Left renal cortex interstitium (tissue), 4 donors: ENCODE results near the gene PPP3CA. TPM values are rescaled to one million over a fixed set of nuclear protein-coding genes. Genes with fewer than 3 reads are reported as not detected.

Experiments used
- DNase-seq, 4 donors: peaks; one replicate each; pipeline ENCODE4 v3.0.0-alpha.2; 2013; ENCODE audit warnings: low read depth in 4 of 4, low spot score in 2 of 4, missing footprints in 1 of 4
- polyA plus RNA-seq, 4 donors: library from polyadenylated mRNA; unstranded; fragments of 120-200 nt; gene quantifications; one replicate each; pipeline ENCODE4 v1.2.1, GENCODE V29; 2013; ENCODE audit not compliant: insufficient read length in 4 of 4

PPP3CA gene
- polyA plus RNA-seq, 4 donors, result 38.4 to 47.5 (median 41.0) TPM

- DNase-seq, result no peak
These were observed 125.0 kb downstream of the PPP3CA start for GRCh38 chr4:101222156-101222845.

GRCh38 chr4:101221294-101221693 lies 126.0 kb downstream of the PPP3CA start:
- DNase-seq, result no peak

- DNase-seq, result no peak
These were observed 128.4 kb downstream of the PPP3CA start for GRCh38 chr4:101218894-101219293.

GRCh38 chr4:101218346-101218745 lies 129.0 kb downstream of the PPP3CA start:
- no peak for DNase-seq

GRCh38 chr4:101217353-101218031 lies 129.8 kb downstream of the PPP3CA start:
- DNase-seq, result no peak

- no peak for DNase-seq
These were observed 136.2 kb downstream of the PPP3CA start for GRCh38 chr4:101211146-101211553.

- DNase-seq, result no peak
These were observed 137.0 kb downstream of the PPP3CA start for GRCh38 chr4:101210331-101210730.

GRCh38 chr4:101208171-101208570 lies 139.2 kb downstream of the PPP3CA start:
- DNase-seq, result no peak

- no peak for DNase-seq
These were observed 141.4 kb downstream of the PPP3CA start for GRCh38 chr4:101205916-101206315.

GRCh38 chr4:101201421-101201820 lies 145.9 kb downstream of the PPP3CA start:
- DNase-seq, result no peak

GRCh38 chr4:101200561-101200960 lies 146.8 kb downstream of the PPP3CA start:
- DNase-seq, result no peak

GRCh38 chr4:101199507-101200285 lies 147.6 kb downstream of the PPP3CA start:
- no peak for DNase-seq

GRCh38 chr4:101198682-101199339 lies 148.5 kb downstream of the PPP3CA start:
- no peak for DNase-seq

GRCh38 chr4:101197350-101197749 lies 150.0 kb downstream of the PPP3CA start:
- no peak for DNase-seq

GRCh38 chr4:101192244-101192643 lies 155.1 kb downstream of the PPP3CA start:
- no peak for DNase-seq

- DNase-seq, result no peak
These were observed 155.8 kb downstream of the PPP3CA start for GRCh38 chr4:101191302-101192098.

GRCh38 chr4:101190751-101191150 lies 156.6 kb downstream of the PPP3CA start:
- DNase-seq, result no peak

GRCh38 chr4:101188906-101189305 lies 158.4 kb downstream of the PPP3CA start:
- no peak for DNase-seq

- no peak for DNase-seq
These were observed 159.5 kb downstream of the PPP3CA start for GRCh38 chr4:101187841-101188240.

GRCh38 chr4:101186567-101187184 lies 160.7 kb downstream of the PPP3CA start:
- no peak for DNase-seq
